ENCODE measurements around the gene CCL7. TPM values are rescaled to one million over a fixed set of nuclear protein-coding genes. Genes with fewer than 3 reads are reported as not detected.

CCL7 gene
- total and polyA plus RNA-seq, 3 donors from 2014 or later = not detected

DNA sequence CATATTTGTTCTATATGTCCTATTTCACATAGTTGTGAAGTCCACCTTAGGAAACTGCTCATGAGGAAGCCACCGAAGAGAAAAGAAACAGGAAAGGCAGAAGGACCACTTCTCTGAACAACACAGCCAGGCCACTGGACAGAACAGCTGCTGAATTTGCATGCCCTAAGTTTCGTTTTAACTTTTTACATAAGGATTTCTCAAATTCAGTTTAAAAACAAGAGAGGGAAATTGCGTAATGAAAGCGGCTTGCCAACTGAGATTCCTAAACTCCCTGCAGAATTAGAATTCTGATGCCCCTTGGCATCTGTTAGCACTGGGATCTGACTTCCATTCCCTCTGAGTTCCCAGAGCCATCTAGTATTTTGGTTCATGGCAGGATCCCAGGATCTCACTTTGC, 44.3 kb downstream of the CCL7 start:
- Histone ChIP-seq H3K9me3 (no peaks in the 10 kb centered on the region), H3K27ac (no peak overlapping the region), H3K27me3 (no peaks in the 10 kb centered on the region), H3K36me3 (ENCODE audit: low read depth, missing control alignments) (no peaks in the 10 kb centered on the region), H3K4me3 (no peak overlapping the region), H3K4me1 (no peaks in the 10 kb centered on the region)
- no peak for TF ChIP-seq POLR2A (IDR thresholded peaks at IDR 0.05)
- no peak for TF ChIP-seq CTCF (IDR thresholded peaks at IDR 0.05)
- DNase-seq = no peak
- WGBS, 2 donors = 54 to 63% methylated on average over 4 of the region's 4 CpGs
- intact Hi-C loops (cut with DNase I; ENCODE audit: low total_unique reads) = no loop called here

- H3K27me3 ChIP-seq = no peaks in the 10 kb centered on the region
- intact Hi-C loops (cut with DNase I; ENCODE audit: low total_unique reads) = no loop called here
- no peak overlapping the region for H3K4me3 ChIP-seq
- TF ChIP-seq POLR2A (IDR thresholded peaks at IDR 0.05) (no peak), CTCF (IDR thresholded peaks at IDR 0.05) (no peak)
- H3K9me3 ChIP-seq = no peaks in the 10 kb centered on the region
- no peaks in the 10 kb centered on the region for H3K4me1 ChIP-seq
- no peak for DNase-seq
- no peak overlapping the region for H3K27ac ChIP-seq
- no peaks in the 10 kb centered on the region for H3K36me3 ChIP-seq (ENCODE audit: low read depth, missing control alignments)
- 76 to 85% methylated on average over 3 of the region's 3 CpGs for WGBS, 2 donors
Measured at GRCh38 chr17:34318474-34318873, 48.5 kb downstream of the CCL7 start.

- Histone ChIP-seq H3K27me3 (no peaks in the 10 kb centered on the region), H3K27ac (no peak within 1 kb of the TSS), H3K4me3 (no peak within 1 kb of the TSS), H3K4me1 (no peaks in the 10 kb centered on the region), H3K9me3 (no peaks in the 10 kb centered on the region), H3K36me3 (ENCODE audit: low read depth, missing control alignments) (no peaks in the 10 kb centered on the region)
- TF ChIP-seq CTCF (IDR thresholded peaks at IDR 0.05) (no peak), POLR2A (IDR thresholded peaks at IDR 0.05) (no peak)
- WGBS, 2 donors = 55 to 70% methylated on average over 2 of the region's 2 CpGs
- no peak for DNase-seq
- intact Hi-C loops (cut with DNase I; ENCODE audit: low total_unique reads) = no loop called here
Measured at GRCh38 chr17:34319039-34319483, 49.0 kb downstream of the CCL7 start, which contains the start of gene CCL8. Gene CCL8, plus strand, starts transcription at chr17:34319435. Its CDS starts 67 bp downstream, at chr17:34319502.

Other genes starting within 250 kb of the CCL7 start
- gene CCL2, start 14.9 kb upstream of the CCL7 start, total RNA-seq = 1 to 10 TPM; 1.0 to 4.4 TPM
- gene CCL2, start 14.9 kb upstream of the CCL7 start, polyA plus RNA-seq (ENCODE audit: insufficient read depth, low read depth, low replicate concordance) = 35.8 TPM
- gene CCL11, start 15.5 kb downstream of the CCL7 start, total RNA-seq = not detected
- not detected for gene CCL11, start 15.5 kb downstream of the CCL7 start, polyA plus RNA-seq (ENCODE audit: insufficient read depth, low read depth, low replicate concordance)
- gene CCL8, start 49.2 kb downstream of the CCL7 start, total RNA-seq = under 1 TPM; 0.39 to 0.56 TPM
- 5.0 TPM for gene CCL8, start 49.2 kb downstream of the CCL7 start, polyA plus RNA-seq (ENCODE audit: insufficient read depth, low read depth, low replicate concordance)
- not detected for gene CCL13, start 86.3 kb downstream of the CCL7 start, total RNA-seq
- 5.2 TPM for gene CCL13, start 86.3 kb downstream of the CCL7 start, polyA plus RNA-seq (ENCODE audit: insufficient read depth, low read depth, low replicate concordance)
- gene CCL1, start 93.0 kb downstream of the CCL7 start, total RNA-seq = 1 to 10 TPM in 1 of 2 donors, not detected in 1; 1.5 TPM
- gene CCL1, start 93.0 kb downstream of the CCL7 start, polyA plus RNA-seq (ENCODE audit: insufficient read depth, low read depth, low replicate concordance) = not detected

Measured in testis (tissue), 3 donors.